NCI-H774 (cell line): ENCODE measurements around the gene WDFY2.
"Not testable (repeated sequence)": the region's sequence is repeated elsewhere in the genome, so short reads cannot be mapped to it uniquely, and the experiment has no call there.

Source experiments
- DNase-seq: peaks from one replicate; lab custom pipeline; 2025; lab: John Stamatoyannopoulos, UW

Gene WDFY2

GRCh38 chr13:51632591-51633362, 48.5 kb downstream of the WDFY2 start:
- no peak for DNase-seq

GRCh38 chr13:51635137-51635878, 51.0 kb downstream of the WDFY2 start:
- DNase-seq = no peak

DNA sequence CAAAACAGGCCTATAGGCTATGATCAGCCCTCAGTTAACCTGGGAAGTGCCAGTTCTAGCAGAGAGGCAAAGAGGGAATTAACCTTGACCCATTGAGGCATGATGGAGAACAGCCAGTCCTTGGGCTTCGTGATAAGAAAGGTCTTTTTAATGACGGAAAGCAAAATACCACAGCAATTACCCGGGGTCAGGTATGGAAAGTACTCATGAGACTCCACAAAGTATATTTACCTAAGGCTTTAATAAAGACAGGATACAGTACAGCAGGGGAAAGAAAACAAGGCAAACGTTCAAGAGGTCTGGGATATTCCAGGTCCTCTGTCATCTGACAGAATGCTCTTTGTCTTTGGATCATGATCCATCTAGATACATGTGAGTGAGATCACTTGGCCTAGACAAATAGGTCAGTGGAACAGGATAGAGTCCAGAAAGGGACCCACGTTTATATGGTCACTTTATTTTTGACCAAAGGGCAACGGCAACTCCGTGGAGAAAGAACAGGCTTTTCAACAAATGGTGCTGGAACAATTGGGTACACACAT, 52.2 kb downstream of the WDFY2 start:
- peak; percentile 42 for DNase-seq

GRCh38 chr13:51637852-51638215, 53.6 kb downstream of the WDFY2 start:
- DNase-seq = no peak

GRCh38 chr13:51638216-51638871, 54.1 kb downstream of the WDFY2 start:
- no peak for DNase-seq

DNA sequence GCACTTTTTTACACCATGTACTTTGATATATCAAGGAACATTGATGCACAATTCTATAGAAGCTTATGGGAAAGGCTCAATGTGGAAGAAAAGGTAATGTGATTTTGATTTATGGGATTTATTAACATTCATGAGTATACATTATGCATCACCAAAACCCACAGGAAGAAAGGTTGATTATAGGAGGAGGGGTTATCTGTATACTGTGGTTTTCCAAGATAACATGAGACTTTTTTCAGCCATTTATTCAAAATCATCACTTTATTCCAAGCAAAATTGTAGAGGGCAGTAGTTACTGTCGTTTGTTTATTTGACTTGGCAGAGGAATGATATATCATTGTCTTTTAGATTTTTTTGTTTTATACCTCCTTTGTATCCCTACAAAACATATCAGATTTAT, 54.9 kb downstream of the WDFY2 start:
- no peak for DNase-seq

- DNase-seq = not testable (repeated sequence)
These were observed 56.4 kb downstream of the WDFY2 start for GRCh38 chr13:51640696-51641095.

DNA sequence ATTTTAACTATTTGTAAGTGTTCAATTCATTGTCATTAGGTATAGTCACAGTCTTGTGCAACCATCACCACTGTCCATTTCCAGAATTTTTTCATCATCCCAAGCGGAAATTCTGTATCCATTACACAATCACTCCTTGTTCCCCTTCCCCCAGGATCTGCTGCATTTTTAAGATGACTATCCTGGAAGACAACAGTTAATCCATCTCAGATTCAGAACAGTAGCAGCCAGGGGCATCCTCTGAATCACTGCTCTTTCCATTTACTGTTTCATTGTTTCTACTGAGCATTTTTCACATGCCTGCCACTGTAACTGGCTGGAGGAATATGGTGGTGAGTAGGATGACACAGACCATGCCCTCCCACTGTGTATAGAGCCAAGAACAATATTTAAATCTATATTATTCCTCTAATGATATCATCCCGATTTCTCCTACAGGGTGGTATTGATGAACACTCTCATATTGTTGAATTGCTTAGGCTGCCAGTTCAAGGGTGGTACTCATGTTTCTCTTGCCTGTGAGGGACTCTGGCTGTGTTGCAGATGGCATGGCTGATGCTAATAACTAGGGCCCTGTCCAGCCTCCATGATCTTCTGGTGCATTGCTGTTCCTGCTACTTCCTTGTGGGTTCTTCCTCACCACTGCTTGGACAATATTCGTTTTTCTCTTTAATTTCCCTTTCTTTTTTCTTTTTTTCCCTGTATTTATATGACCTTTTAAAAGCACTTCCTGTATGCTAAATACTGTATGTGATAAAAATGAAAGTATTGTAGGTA, 59.0 kb downstream of the WDFY2 start:
- no peak for DNase-seq

GRCh38 chr13:51643882-51644281, 59.6 kb downstream of the WDFY2 start:
- DNase-seq = no peak

GRCh38 chr13:51644654-51645053, 60.4 kb downstream of the WDFY2 start:
- DNase-seq = no peak

DNA sequence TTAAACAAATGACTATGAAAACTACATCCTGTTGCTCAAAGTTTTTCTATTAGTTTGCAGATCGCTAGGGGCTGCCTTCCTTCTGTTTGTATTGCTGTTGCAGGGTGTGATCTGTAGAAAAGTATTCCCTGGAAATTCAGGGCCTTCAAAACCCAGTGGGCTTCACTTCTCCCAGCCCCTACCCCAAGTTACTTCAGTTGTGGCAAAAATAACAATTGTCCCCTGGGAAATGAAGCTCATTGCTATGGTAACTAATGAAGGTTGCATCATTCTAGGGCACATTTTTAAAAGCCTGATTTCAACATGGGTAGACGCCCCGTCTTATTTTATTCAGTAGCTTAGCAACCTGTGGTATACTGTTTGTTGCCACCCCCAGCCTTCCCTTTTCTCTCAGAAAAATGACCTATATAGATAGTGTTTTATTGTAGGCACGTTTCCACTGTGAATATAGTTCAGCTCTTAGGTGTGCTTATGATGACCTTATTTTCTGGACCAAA, 60.9 kb downstream of the WDFY2 start:
- DNase-seq = no peak

DNA sequence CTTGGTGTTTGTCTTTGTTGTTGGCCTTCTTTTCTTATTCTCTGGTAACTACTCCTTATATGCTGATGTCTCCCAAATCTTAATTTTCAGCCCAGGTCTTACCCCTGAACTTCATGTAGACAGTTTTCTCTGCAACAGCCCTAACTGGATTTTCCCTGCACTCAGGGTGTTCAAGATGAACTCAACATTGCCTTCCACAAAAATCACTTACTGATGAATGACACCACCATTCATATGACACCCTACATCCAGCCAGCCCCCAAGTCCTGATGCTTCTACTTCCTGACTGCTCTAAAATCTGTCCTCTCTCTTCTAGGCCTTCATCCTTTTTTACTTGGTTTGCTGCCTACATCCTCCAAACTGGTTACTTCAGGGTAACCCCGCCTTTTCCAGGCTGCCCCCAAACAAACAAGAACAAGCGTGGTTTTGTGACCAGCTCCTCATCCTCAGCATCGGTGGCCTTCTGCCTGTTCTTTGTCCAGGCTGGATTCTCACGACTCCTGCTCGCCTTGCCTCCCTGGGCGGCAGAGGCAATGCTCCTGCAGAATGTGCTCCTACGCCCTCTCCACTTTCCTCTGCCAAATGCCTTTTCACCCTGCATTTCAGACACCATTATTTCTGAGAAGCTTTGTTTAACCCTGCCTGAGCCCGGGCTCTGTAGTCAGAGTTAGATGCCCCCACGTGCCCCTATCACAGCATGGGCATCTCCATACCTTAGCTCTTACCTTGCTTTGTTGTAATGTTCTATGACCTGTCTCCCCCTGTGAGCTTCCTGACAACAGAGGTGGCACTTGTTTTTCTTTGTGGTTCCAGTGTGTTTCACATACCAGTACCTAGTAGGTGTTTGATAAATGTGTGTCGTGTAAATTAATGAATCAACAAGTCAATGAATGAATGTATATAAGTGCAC, 61.8 kb downstream of the WDFY2 start:
- no peak for DNase-seq

DNA sequence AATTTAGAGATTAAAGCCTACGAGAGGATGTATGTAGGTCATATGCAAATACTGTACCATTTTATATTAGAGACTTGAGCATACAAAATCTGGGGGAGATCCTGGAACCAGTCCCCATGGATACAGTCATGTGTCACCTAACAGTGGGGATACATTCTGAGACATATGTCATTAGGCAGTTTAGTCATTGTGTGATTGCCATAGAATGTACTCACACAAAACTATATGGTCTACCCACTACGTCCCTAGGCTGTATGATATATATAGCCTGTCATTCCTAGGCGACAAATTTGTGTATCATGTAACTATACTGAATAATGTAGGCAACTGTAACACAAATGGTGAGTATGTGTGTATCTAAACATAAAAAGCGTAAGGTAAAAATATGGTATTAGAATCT, 62.8 kb downstream of the WDFY2 start:
- DNase-seq = no peak

GRCh38 chr13:51652193-51652592, 67.9 kb downstream of the WDFY2 start:
- not testable (repeated sequence) for DNase-seq

GRCh38 chr13:51659276-51660127, 75.2 kb downstream of the WDFY2 start:
- DNase-seq = no peak

DNA sequence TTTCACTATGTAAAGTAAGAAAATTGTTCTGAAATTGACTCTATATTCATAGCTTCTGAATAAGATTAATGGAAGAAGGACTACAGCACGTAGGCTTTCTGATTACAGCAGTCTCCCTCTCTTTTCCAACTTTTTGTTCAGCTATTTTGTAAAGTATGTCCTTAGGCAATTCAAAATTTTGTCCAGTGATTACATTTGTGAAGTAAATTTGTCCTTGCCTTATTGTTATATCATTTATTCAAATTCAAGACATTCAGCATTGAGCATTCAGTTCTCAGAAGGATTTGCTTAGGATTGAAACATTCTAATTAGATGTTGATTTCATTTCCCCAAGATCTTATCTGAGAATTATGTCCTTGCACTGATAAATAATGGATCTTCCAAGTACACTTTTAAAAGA, 76.6 kb downstream of the WDFY2 start:
- no peak for DNase-seq

DNA sequence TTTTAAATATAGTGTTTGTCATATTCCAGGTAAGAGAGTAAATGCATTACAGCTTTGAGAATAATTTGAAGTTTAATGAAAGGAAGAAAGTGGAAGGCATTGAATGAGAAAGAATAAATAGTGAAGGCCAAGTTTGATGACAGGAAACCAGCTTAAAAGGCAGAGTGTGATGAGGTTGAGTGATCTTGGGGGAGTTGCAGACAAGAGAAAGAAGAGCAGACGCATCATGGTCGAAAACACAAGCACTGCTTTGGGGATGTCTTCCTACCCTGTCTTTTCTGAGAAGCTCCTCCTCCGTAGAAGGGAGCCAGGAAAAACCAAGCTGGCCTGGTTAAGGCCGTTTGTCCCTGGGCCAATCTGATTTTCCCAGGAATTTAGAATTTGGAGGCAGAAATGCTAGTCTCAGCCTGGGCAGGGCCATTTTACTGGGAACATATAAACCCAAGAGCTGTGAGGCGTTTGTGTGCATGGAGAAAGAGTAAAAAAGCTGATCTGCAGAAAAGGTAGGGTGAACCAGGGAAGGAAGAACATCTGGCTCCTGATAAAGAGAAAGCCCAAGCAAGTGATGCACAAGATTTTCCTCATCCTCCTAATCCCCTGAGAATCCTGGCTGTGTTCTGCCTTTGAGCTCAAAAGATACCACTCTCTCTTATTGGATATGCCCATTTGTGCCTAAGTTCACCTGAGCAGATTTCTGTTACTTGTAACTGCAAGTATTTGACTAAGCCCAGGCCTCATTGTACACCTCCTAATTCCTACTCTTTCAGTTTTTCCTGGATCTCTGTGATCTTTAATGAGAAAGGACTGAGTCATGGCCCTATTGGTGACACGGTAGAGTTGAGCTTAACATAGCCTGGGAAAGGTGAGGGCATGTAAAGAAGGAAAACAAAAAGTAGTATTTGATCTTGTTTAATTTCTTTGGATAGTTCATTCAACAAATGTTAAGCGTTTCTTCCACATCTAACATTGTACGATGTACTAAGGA, 80.0 kb downstream of the WDFY2 start:
- DNase-seq = no peak

DNA sequence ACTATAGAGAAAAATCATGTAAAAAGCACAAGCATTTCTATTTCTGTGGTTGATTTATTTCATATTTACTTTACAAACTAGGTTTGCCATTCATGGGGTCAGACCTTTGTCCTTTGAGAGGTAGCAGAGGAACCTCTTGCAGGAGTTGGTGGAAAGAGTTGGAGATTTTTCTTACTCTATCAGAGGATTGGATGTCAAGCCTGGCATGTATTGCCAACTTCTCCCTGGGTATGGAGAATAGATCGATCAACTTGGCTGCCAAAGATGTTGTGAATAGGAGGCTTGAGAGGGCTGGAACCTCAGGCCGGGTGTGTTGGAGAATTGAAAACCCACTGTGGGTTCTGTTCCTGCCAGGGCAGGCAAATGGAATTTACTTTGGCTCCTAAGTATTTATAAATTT, 81.2 kb downstream of the WDFY2 start:
- no peak for DNase-seq

- DNase-seq = no peak
These were observed 82.1 kb downstream of the WDFY2 start for GRCh38 chr13:51666374-51666773.
